ENCODE measurements around the gene GPC2.

DNA sequence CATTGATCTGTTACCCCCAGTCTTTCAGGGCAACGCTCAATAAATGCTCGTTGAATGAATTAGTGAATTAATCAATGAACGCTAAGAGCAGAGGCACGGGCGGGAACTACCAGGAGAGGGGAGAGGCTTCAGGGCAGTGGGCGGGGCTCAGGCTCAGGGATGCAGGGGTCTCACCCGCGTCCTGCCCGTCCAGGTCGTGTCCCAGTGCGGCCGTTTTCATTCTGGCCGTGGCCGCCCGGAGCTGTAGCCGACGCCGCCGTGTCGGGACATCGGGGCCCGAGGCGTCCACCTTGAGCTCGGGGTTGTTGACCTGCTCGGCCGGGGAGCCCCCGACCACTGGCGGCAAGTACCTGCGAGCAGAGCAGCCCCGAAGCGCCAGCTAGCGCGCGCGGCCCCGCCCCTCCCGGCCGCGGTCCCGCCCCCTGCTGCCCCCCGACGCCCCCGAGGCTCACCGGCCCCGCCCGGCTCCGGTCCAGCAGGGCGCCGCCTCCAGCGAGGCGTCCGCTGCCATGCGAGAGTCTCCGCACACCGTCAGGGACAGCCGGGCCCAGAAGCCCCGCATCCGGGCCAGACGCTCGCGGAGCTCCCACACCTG is 6.0 kb downstream of the GPC2 start:
- TF ChIP-seq YY1 (IDR thresholded peaks at IDR 0.05; ENCODE audit: insufficient read depth, insufficient read length) (no peak), ZNF274 (IDR thresholded peaks at IDR 0.05; ENCODE audit: low read depth, low read length) (no peak)

Data from NT2/D1 (cell line).